GM23338 (cell line): ENCODE data around the gene KIAA1755. TPM values are rescaled to one million over a fixed set of nuclear protein-coding genes. Genes with fewer than 3 reads are reported as not detected.

Experiments
- ATAC-seq: fragments of 200-7000 bp; cut with Tn5 transposase; 3 replicates; pipeline ENCODE4 v1.9.1; 2020
- DNase-seq: peaks from one replicate; pipeline ENCODE4 v3.0.0-alpha.2; 2015; ENCODE audit warnings: low spot score
- H2AFZ ChIP-seq: fragments of 200-600 bp; sonication (generic); 2 replicates; pipeline ENCODE4 v1.8.0; 2016; ENCODE audit warnings: antibody characterized with exemption, mild to moderate bottlenecking, moderate library complexity
- H3F3A ChIP-seq: fragments of 200-600 bp; sonication (generic); replicated peaks from 2 replicates; pipeline ENCODE4 v1.8.0; 2017; ENCODE audit warnings: antibody characterized with exemption, mixed run types, low read depth
- H3K27ac ChIP-seq: fragments of 200-600 bp; sonication (generic); 2 replicates; pipeline ENCODE4 v1.6.1; 2016; ENCODE audit warnings: low read depth
- H3K27me3 ChIP-seq: fragments of 200-600 bp; sonication (generic); 2 replicates; pipeline ENCODE4 v1.8.0; 2016; ENCODE audit warnings: mild to moderate bottlenecking, mixed run types, moderate library complexity; ENCODE audit not compliant: insufficient read depth
- H3K36me3 ChIP-seq: fragments of 200-600 bp; sonication (generic); 2 replicates; pipeline ENCODE4 v1.8.0; 2016; ENCODE audit warnings: mild to moderate bottlenecking; ENCODE audit not compliant: insufficient read depth
- H3K4me1 ChIP-seq: fragments of 200-600 bp; sonication (generic); 2 replicates; pipeline ENCODE4 v1.8.0; 2016; ENCODE audit warnings: mild to moderate bottlenecking, moderate library complexity; ENCODE audit not compliant: insufficient read depth
- H3K4me2 ChIP-seq: fragments of 200-600 bp; sonication (generic); 2 replicates; pipeline ENCODE4 v1.7.1; 2017; ENCODE audit warnings: mixed run types
- H3K4me3 ChIP-seq: fragments of 200-600 bp; sonication (generic); 2 replicates; pipeline ENCODE4 v1.6.1; 2016; ENCODE audit warnings: mixed run types
- H3K79me2 ChIP-seq: fragments of 200-600 bp; sonication (generic); replicated peaks from 2 replicates; pipeline ENCODE4 v1.8.0; 2017; ENCODE audit warnings: mild to moderate bottlenecking; ENCODE audit not compliant: insufficient read depth
- H3K9me2 ChIP-seq: fragments of 200-600 bp; sonication (generic); 2 replicates; pipeline ENCODE4 v1.8.0; 2017; ENCODE audit not compliant: insufficient read depth
- H4K20me1 ChIP-seq: fragments of 200-600 bp; sonication (generic); replicated peaks from 2 replicates; pipeline ENCODE4 v1.8.0; 2017; ENCODE audit warnings: mild to moderate bottlenecking; ENCODE audit not compliant: insufficient read depth
- H3K27ac Mint-ChIP-seq: 2 replicates; pipeline ENCODE4 v1.8.0; 2020; ENCODE audit warnings: inconsistent platforms, mild to moderate bottlenecking, moderate library complexity, mixed read lengths
- H3K27me3 Mint-ChIP-seq: 3 replicates; pipeline ENCODE4 v1.8.0; 2022; ENCODE audit warnings: low read depth, mild to moderate bottlenecking, moderate library complexity, mixed read lengths, inconsistent platforms; ENCODE audit not compliant: insufficient read depth, poor library complexity
- H3K36me3 Mint-ChIP-seq: 3 replicates; pipeline ENCODE4 v1.8.0; 2021; ENCODE audit warnings: low read depth, mild to moderate bottlenecking, inconsistent platforms, moderate library complexity, mixed read lengths
- H3K4me1 Mint-ChIP-seq: 3 replicates; pipeline ENCODE4 v1.8.0; 2020; ENCODE audit warnings: mild to moderate bottlenecking, inconsistent platforms, mixed read lengths
- H3K4me3 Mint-ChIP-seq: 3 replicates; pipeline ENCODE4 v1.8.0; 2021; ENCODE audit warnings: moderate library complexity, mild to moderate bottlenecking, inconsistent platforms, mixed read lengths
- H3K9me3 Mint-ChIP-seq: 3 replicates; pipeline ENCODE4 v1.8.0; 2020; ENCODE audit warnings: moderate library complexity, mild to moderate bottlenecking, inconsistent platforms, mixed read lengths
- EZH2 ChIP-seq: fragments of 200-600 bp; sonication (generic); IDR thresholded peaks from one replicate; pipeline ENCODE4 v1.8.0; 2017; ENCODE audit warnings: antibody characterized with exemption, mild to moderate bottlenecking, low read depth; ENCODE audit not compliant: unreplicated experiment
- EZH2phosphoT487 ChIP-seq: fragments of 200-600 bp; sonication (generic); IDR thresholded peaks from one replicate; pipeline ENCODE4 v1.8.1; 2018; ENCODE audit warnings: antibody characterized with exemption; ENCODE audit not compliant: unreplicated experiment
- JUNB ChIP-seq: IDR thresholded peaks from one replicate; pipeline ENCODE4 v1.6.1; 2016; ENCODE audit warnings: antibody characterized with exemption; ENCODE audit not compliant: unreplicated experiment
- NANOG ChIP-seq: IDR thresholded peaks from 2 replicates; pipeline ENCODE4 v1.6.1; 2016; ENCODE audit warnings: antibody characterized with exemption, borderline replicate concordance
- POLR2AphosphoS5 ChIP-seq: IDR thresholded peaks from 2 replicates; pipeline ENCODE4 v1.6.1; 2016; ENCODE audit warnings: antibody characterized with exemption, low read depth
- STAT1 ChIP-seq: IDR thresholded peaks from one replicate; pipeline ENCODE4 v1.6.1; 2016; ENCODE audit warnings: antibody characterized with exemption; ENCODE audit not compliant: unreplicated experiment
- ZNF114 ChIP-seq: fragments of 250-450 bp; sonication (Bioruptor Pico); IDR thresholded peaks from 2 replicates; pipeline ENCODE4 v1.5.0; 2020; ENCODE audit warnings: mild to moderate bottlenecking, moderate library complexity
- ZNF331 ChIP-seq: fragments of 250-450 bp; sonication (Bioruptor Pico); IDR thresholded peaks from 2 replicates; pipeline ENCODE4 v1.5.0; 2020; ENCODE audit warnings: low read depth, mild to moderate bottlenecking, moderate library complexity
- polyA plus RNA-seq: library from polyadenylated mRNA; unstranded; fragments of >200 nt; fragmentation: Nextera tagmentation; extraction: Ambion mirVana; gene quantifications from 2 replicates; pipeline ENCODE4 v1.2.1, GENCODE V29; 2016
- total RNA-seq: library from RNA; depleted of rRNA; stranded (reverse); fragments of >200 nt; shearing (Covaris generic); gene quantifications from 2 replicates; pipeline ENCODE4 v1.2.3, GENCODE V29; 2014
- TF ChIP-seq, protein P1 (sequence below), 2 experiments: fragments of 200-600 bp in 1 of 2; sonication (generic) in 1 of 2; conservative IDR thresholded peaks; 2 replicates each; pipeline versions ENCODE4 v1.5.1 to v1.6.1; 2016 to 2017; ENCODE audit warnings: antibody characterized with exemption in 2 of 2, low read depth in 2 of 2, mild to moderate bottlenecking in 2 of 2, moderate library complexity in 1 of 2
- TF ChIP-seq, protein P2 (sequence below): IDR thresholded peaks from 2 replicates; pipeline ENCODE4 v1.6.1; 2016; ENCODE audit warnings: antibody characterized with exemption
- TF ChIP-seq, protein P3 (sequence below): fragments of 250-450 bp; sonication (Bioruptor Pico); IDR thresholded peaks from 2 replicates; pipeline ENCODE4 v1.5.0; 2020; ENCODE audit warnings: mild to moderate bottlenecking, moderate library complexity
- TF ChIP-seq, protein P4 (sequence below): IDR thresholded peaks from one replicate; pipeline ENCODE4 v1.6.1; 2018; ENCODE audit warnings: antibody characterized with exemption; ENCODE audit not compliant: unreplicated experiment

Gene KIAA1755
- total and polyA plus RNA-seq, 2 experiments from 2014 or later, result 0.28 TPM; not detected in 1

DNA sequence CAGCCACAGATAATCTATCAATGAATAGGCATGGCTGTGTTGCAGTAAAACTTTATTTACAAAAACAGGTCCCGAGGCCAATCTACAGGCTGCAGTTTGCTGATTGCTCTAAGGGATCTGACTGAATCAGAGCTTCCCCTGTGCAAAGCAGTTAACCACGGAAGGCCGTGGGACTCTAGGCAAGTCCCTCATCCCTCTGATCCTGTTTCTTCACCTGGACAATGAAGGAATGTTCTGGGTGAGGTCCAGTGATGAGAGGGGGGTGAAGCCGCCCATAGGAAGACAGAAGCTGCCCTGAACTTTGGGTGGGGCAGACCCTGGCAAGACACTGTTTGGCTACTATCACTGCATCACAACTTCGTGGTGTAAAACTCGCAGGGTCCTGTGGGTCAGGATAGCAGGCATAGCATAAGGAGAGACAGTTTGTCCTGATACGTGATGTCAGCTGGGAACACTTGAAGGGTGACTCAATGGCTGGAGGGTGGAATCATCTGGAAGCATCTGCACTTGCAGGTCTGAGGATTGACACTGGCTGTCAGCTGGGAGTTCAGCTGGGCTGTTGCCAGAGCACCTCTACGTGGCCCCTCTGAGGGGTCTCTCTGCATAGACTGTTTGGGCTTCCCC, 62.2 kb downstream of the KIAA1755 start:
- Histone ChIP-seq H3K36me3 (no peaks in the 10 kb centered on the region), H3K9me2 (no peaks in the 10 kb centered on the region), H4K20me1 (no peaks in the 10 kb centered on the region), H3K79me2 (no peaks in the 10 kb centered on the region), H3K4me2 (no peak overlapping the region), H3F3A (no peaks in the 10 kb centered on the region), H2AFZ (0 out of 2 replicates have a peak overlapping the region, but pooled peaks have one; percentile 47), H3K4me1 (peaks cover 4% of the 10 kb centered on the region), H3K4me3 (no peak overlapping the region), H3K27ac (no peak overlapping the region), H3K27me3 (no peaks in the 10 kb centered on the region)
- Mint-ChIP-seq H3K27ac (peak overlapping the region; percentile 15; the same call in 1 of the 2 replicates), H3K36me3 (0 out of 3 replicates have a peak, but pooled peaks cover 5% of the 10 kb centered on the region), H3K27me3 (peaks cover 3% of the 10 kb centered on the region), H3K4me3 (no peak overlapping the region), H3K4me1 (0 out of 3 replicates have a peak, but pooled peaks cover 3% of the 10 kb centered on the region), H3K9me3 (peaks cover 8% of the 10 kb centered on the region)
- TF ChIP-seq POLR2AphosphoS5 (no peak), JUNB (no peak), STAT1 (no peak), NANOG (no peak), ZNF114 (CRISPR knock-in tag) (no peak), EZH2phosphoT487 (no peak), EZH2 (no peak), ZNF331 (CRISPR knock-in tag) (no peak)
- TF ChIP-seq, protein P1, sequence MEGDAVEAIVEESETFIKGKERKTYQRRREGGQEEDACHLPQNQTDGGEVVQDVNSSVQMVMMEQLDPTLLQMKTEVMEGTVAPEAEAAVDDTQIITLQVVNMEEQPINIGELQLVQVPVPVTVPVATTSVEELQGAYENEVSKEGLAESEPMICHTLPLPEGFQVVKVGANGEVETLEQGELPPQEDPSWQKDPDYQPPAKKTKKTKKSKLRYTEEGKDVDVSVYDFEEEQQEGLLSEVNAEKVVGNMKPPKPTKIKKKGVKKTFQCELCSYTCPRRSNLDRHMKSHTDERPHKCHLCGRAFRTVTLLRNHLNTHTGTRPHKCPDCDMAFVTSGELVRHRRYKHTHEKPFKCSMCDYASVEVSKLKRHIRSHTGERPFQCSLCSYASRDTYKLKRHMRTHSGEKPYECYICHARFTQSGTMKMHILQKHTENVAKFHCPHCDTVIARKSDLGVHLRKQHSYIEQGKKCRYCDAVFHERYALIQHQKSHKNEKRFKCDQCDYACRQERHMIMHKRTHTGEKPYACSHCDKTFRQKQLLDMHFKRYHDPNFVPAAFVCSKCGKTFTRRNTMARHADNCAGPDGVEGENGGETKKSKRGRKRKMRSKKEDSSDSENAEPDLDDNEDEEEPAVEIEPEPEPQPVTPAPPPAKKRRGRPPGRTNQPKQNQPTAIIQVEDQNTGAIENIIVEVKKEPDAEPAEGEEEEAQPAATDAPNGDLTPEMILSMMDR (conservative IDR thresholded peaks at IDR 0.05; ENCODE audit: low read depth in 2 of 2), result no peak
- TF ChIP-seq, protein P2, sequence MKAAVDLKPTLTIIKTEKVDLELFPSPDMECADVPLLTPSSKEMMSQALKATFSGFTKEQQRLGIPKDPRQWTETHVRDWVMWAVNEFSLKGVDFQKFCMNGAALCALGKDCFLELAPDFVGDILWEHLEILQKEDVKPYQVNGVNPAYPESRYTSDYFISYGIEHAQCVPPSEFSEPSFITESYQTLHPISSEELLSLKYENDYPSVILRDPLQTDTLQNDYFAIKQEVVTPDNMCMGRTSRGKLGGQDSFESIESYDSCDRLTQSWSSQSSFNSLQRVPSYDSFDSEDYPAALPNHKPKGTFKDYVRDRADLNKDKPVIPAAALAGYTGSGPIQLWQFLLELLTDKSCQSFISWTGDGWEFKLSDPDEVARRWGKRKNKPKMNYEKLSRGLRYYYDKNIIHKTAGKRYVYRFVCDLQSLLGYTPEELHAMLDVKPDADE, result no peak
- TF ChIP-seq, protein P3, sequence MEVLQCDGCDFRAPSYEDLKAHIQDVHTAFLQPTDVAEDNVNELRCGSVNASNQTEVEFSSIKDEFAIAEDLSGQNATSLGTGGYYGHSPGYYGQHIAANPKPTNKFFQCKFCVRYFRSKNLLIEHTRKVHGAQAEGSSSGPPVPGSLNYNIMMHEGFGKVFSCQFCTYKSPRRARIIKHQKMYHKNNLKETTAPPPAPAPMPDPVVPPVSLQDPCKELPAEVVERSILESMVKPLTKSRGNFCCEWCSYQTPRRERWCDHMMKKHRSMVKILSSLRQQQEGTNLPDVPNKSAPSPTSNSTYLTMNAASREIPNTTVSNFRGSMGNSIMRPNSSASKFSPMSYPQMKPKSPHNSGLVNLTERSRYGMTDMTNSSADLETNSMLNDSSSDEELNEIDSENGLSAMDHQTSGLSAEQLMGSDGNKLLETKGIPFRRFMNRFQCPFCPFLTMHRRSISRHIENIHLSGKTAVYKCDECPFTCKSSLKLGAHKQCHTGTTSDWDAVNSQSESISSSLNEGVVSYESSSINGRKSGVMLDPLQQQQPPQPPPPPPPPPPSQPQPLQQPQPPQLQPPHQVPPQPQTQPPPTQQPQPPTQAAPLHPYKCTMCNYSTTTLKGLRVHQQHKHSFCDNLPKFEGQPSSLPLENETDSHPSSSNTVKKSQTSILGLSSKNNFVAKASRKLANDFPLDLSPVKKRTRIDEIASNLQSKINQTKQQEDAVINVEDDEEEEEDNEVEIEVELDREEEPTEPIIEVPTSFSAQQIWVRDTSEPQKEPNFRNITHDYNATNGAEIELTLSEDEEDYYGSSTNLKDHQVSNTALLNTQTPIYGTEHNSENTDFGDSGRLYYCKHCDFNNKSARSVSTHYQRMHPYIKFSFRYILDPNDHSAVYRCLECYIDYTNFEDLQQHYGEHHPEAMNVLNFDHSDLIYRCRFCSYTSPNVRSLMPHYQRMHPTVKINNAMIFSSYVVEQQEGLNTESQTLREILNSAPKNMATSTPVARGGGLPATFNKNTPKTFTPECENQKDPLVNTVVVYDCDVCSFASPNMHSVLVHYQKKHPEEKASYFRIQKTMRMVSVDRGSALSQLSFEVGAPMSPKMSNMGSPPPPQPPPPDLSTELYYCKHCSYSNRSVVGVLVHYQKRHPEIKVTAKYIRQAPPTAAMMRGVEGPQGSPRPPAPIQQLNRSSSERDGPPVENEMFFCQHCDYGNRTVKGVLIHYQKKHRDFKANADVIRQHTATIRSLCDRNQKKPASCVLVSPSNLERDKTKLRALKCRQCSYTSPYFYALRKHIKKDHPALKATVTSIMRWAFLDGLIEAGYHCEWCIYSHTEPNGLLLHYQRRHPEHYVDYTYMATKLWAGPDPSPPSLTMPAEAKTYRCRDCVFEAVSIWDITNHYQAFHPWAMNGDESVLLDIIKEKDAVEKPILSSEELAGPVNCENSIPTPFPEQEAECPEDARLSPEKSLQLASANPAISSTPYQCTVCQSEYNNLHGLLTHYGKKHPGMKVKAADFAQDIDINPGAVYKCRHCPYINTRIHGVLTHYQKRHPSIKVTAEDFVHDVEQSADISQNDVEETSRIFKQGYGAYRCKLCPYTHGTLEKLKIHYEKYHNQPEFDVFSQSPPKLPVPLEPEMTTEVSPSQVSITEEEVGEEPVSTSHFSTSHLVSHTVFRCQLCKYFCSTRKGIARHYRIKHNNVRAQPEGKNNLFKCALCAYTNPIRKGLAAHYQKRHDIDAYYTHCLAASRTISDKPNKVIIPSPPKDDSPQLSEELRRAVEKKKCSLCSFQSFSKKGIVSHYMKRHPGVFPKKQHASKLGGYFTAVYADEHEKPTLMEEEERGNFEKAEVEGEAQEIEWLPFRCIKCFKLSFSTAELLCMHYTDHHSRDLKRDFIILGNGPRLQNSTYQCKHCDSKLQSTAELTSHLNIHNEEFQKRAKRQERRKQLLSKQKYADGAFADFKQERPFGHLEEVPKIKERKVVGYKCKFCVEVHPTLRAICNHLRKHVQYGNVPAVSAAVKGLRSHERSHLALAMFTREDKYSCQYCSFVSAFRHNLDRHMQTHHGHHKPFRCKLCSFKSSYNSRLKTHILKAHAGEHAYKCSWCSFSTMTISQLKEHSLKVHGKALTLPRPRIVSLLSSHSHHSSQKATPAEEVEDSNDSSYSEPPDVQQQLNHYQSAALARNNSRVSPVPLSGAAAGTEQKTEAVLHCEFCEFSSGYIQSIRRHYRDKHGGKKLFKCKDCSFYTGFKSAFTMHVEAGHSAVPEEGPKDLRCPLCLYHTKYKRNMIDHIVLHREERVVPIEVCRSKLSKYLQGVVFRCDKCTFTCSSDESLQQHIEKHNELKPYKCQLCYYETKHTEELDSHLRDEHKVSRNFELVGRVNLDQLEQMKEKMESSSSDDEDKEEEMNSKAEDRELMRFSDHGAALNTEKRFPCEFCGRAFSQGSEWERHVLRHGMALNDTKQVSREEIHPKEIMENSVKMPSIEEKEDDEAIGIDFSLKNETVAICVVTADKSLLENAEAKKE, result no peak
- TF ChIP-seq, protein P4, sequence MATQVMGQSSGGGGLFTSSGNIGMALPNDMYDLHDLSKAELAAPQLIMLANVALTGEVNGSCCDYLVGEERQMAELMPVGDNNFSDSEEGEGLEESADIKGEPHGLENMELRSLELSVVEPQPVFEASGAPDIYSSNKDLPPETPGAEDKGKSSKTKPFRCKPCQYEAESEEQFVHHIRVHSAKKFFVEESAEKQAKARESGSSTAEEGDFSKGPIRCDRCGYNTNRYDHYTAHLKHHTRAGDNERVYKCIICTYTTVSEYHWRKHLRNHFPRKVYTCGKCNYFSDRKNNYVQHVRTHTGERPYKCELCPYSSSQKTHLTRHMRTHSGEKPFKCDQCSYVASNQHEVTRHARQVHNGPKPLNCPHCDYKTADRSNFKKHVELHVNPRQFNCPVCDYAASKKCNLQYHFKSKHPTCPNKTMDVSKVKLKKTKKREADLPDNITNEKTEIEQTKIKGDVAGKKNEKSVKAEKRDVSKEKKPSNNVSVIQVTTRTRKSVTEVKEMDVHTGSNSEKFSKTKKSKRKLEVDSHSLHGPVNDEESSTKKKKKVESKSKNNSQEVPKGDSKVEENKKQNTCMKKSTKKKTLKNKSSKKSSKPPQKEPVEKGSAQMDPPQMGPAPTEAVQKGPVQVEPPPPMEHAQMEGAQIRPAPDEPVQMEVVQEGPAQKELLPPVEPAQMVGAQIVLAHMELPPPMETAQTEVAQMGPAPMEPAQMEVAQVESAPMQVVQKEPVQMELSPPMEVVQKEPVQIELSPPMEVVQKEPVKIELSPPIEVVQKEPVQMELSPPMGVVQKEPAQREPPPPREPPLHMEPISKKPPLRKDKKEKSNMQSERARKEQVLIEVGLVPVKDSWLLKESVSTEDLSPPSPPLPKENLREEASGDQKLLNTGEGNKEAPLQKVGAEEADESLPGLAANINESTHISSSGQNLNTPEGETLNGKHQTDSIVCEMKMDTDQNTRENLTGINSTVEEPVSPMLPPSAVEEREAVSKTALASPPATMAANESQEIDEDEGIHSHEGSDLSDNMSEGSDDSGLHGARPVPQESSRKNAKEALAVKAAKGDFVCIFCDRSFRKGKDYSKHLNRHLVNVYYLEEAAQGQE, result no peak
- no peak for DNase-seq
- no peak for ATAC-seq
